ENCODE data around the gene SEC31B. TPM values are rescaled to one million over a fixed set of nuclear protein-coding genes. Genes with fewer than 3 reads are reported as not detected.

The SEC31B gene
- total and polyA plus RNA-seq, 2 experiments from 2014 or later = 2.9 to 6.7 TPM

GRCh38 chr10:100534726-100535125 is 15.1 kb upstream of the SEC31B start:
- Mint-ChIP-seq H3K4me3 (no peak overlapping the region), H3K36me3 (ENCODE audit: low read depth) (peaks cover 28% of the 10 kb centered on the region), H3K4me1 (peaks cover 12% of the 10 kb centered on the region), H3K9me3 (no peaks in the 10 kb centered on the region), H3K27me3 (ENCODE audit: insufficient read depth, low read depth, poor library complexity) (peaks cover 2% of the 10 kb centered on the region), H3K27ac (no peak overlapping the region)
- no peak overlapping the region for H3K27ac ChIP-seq (ENCODE audit: low read depth)
- H3K4me1 ChIP-seq (ENCODE audit: insufficient read depth) = peaks cover 20% of the 10 kb centered on the region
- no peak overlapping the region for H3K4me2 ChIP-seq
- H3K9me2 ChIP-seq (ENCODE audit: insufficient read depth) = no peaks in the 10 kb centered on the region
- no peak overlapping the region for H3K4me3 ChIP-seq
- H3K36me3 ChIP-seq (ENCODE audit: insufficient read depth) = peaks cover 15% of the 10 kb centered on the region
- peak overlapping the region; percentile 79; the same call in 1 of the 2 replicates for H2AFZ ChIP-seq
- H3K79me2 ChIP-seq (replicated peaks; ENCODE audit: insufficient read depth) = peaks cover 38% of the 10 kb centered on the region
- peaks cover 23% of the 10 kb centered on the region for H4K20me1 ChIP-seq (replicated peaks; ENCODE audit: insufficient read depth)
- H3K27me3 ChIP-seq (ENCODE audit: insufficient read depth) = no peaks in the 10 kb centered on the region
- no peak for ATAC-seq
- no peak for TF ChIP-seq ZNF114 (CRISPR knock-in tag; IDR thresholded peaks at IDR 0.05)
- TF ChIP-seq CREB1 (CRISPR knock-in tag; IDR thresholded peaks at IDR 0.05; ENCODE audit: low read depth) = no peak
- no peak for TF ChIP-seq NANOG (IDR thresholded peaks at IDR 0.05; ENCODE audit: borderline replicate concordance)
- TF ChIP-seq CTCF (conservative IDR thresholded peaks at IDR 0.05; ENCODE audit: low read depth in 2 of 2) = no peak
- TF ChIP-seq ZNF462 (CRISPR knock-in tag; IDR thresholded peaks at IDR 0.05) = no peak
- TF ChIP-seq EZH2 (IDR thresholded peaks at IDR 0.05; ENCODE audit: low read depth, unreplicated experiment) = no peak
- no peak for TF ChIP-seq ZNF331 (CRISPR knock-in tag; IDR thresholded peaks at IDR 0.05; ENCODE audit: low read depth)
- no peak for TF ChIP-seq REST (IDR thresholded peaks at IDR 0.05; ENCODE audit: unreplicated experiment)
- TF ChIP-seq ETS1 (IDR thresholded peaks at IDR 0.05) = no peak
- TF ChIP-seq EZH2phosphoT487 (IDR thresholded peaks at IDR 0.05; ENCODE audit: unreplicated experiment) = no peak
- no peak for TF ChIP-seq POLR2AphosphoS5 (IDR thresholded peaks at IDR 0.05; ENCODE audit: low read depth)
- no peak for TF ChIP-seq JUNB (IDR thresholded peaks at IDR 0.05; ENCODE audit: unreplicated experiment)
- TF ChIP-seq STAT1 (IDR thresholded peaks at IDR 0.05; ENCODE audit: unreplicated experiment) = no peak
- H3F3A ChIP-seq (replicated peaks; ENCODE audit: low read depth) = no peaks in the 10 kb centered on the region
- DNase-seq (ENCODE audit: low spot score) = no peak
